T-helper 2 cell treated with Interferon-gamma antibody and Interleukin-4, amounts not matched to agents 5 μg/mL and 100 μg/mL, for 36 hours (primary cell): ENCODE results near the gene ATRAID.

ENCODE experiments used
- DNase-seq: peaks from one replicate; pipeline ENCODE4 v3.0.0; 2021; ENCODE audit warnings: low spot score
- H3K27ac Mint-ChIP-seq: one replicate; pipeline ENCODE4 v1.8.0; 2021; ENCODE audit warnings: mild to moderate bottlenecking, mixed read lengths
- H3K27me3 Mint-ChIP-seq: one replicate; pipeline ENCODE4 v1.8.0; 2021; ENCODE audit warnings: low read depth, mixed read lengths
- H3K36me3 Mint-ChIP-seq: one replicate; pipeline ENCODE4 v1.8.0; 2021; ENCODE audit warnings: low read depth, mixed read lengths
- H3K4me1 Mint-ChIP-seq: one replicate; pipeline ENCODE4 v1.8.0; 2021; ENCODE audit warnings: low read depth, mixed read lengths
- H3K4me3 Mint-ChIP-seq: one replicate; pipeline ENCODE4 v1.8.0; 2022; ENCODE audit warnings: mild to moderate bottlenecking, moderate library complexity, mixed read lengths
- H3K9me3 Mint-ChIP-seq: one replicate; pipeline ENCODE4 v1.8.0; 2021; ENCODE audit warnings: mixed read lengths

The ATRAID gene

DNA sequence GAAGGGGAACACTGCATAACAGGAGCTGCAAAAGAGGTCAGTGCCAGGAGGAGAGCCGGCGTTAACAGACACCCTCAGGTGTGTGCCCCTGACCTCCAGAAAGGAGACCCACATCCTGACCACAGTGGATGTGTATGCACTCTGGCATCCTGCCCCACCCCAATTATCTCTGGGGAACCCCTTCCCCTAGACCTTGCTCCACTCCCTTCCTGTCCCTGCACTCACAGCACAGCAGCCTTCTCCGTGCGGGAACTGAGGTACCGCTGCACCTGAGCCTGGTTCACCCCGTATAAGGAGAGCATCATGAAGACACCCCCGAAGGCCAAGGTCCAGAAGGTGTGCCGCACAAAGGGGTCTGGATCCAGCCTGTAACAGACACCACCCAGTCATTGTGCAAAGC is 7.3 kb upstream of the ATRAID start:
- no peak overlapping the region for H3K4me3 Mint-ChIP-seq
- H3K36me3 Mint-ChIP-seq: peaks cover 24% of the 10 kb centered on the region

DNA sequence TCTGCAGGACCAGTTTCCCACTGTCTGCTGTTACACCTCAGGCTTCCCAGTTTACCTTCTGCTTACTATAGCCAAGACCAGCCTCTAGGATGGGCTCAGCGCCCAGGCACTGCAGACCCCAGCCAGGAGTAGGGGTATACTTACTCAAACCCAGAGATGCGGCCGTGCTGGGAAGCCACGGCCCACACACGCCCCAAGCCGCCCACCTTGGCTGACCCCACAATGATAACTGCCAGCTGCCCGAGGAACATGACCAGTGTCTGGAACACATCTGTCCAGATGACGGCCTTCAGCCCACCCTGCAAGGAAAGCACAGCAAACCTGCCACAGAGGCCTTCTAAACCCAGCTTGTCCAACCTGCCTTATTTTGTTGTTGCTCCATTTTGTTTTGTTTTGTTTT is 6.6 kb upstream of the ATRAID start:
- peaks cover 18% of the 10 kb centered on the region for H3K4me1 Mint-ChIP-seq
- peaks cover 24% of the 10 kb centered on the region for H3K36me3 Mint-ChIP-seq
- DNase-seq: no peak
- H3K27me3 Mint-ChIP-seq: no peaks in the 10 kb centered on the region
- H3K4me3 Mint-ChIP-seq: no peak overlapping the region
- H3K27ac Mint-ChIP-seq: peak overlapping the region; percentile 42
- H3K9me3 Mint-ChIP-seq: no peaks in the 10 kb centered on the region

More for the DNA sequence above, 7.3 kb upstream of the ATRAID start:
- H3K27ac Mint-ChIP-seq: no peak overlapping the region
- H3K4me1 Mint-ChIP-seq: peaks cover 12% of the 10 kb centered on the region
- no peaks in the 10 kb centered on the region for H3K9me3 Mint-ChIP-seq
- H3K27me3 Mint-ChIP-seq: no peaks in the 10 kb centered on the region
- no peak for DNase-seq

DNA sequence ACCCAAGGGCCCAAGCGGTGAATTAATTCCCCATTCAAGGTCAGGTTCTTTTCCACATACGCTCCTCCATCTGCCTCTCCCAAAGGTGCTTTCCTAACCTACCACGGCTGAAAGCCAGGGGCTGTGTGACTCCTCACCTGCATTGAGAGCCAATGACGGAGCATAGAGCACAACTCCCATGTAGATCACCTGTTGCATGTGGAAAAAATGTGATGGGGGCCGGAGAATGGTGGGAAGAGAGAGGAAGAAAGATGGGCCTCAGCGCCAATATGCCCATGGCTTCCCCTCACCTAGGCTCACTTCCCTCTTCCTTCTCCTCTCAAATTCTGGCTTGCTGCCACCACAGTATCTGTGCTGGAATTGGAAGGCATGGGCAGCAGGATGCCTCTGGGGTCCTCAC is 5.5 kb upstream of the ATRAID start:
- H3K9me3 Mint-ChIP-seq: no peaks in the 10 kb centered on the region
- peaks cover 24% of the 10 kb centered on the region for H3K36me3 Mint-ChIP-seq
- no peak overlapping the region for H3K27ac Mint-ChIP-seq
- H3K27me3 Mint-ChIP-seq: no peaks in the 10 kb centered on the region
- H3K4me1 Mint-ChIP-seq: peaks cover 20% of the 10 kb centered on the region
- no peak for DNase-seq
- no peak overlapping the region for H3K4me3 Mint-ChIP-seq

DNA sequence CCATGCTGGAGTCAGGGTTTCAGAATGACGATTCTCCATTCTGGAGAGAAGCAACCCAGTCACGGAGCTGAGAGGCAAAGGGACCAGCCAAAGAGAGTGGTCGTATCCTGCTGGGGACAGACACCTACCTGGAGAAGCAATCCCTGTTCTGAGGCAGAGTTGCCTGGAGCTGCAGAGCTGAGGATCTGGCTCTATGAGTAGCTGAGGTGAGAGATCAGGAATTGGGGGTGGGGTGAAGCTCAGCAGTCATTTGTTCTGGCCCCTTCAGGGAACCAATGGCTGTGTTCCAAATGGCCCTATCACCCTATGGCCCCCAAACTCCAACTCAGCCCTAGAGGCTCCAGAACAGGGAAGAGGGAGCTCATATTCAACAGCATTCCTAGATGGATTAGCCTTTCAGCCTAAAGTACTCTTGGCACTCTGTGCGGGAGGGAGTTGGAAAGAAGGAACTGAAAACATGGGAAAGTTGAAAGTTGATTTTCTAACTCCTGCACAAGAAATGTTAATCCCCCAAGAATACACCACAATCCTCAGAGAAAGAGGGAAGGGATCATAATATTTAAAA is 3.3 kb upstream of the ATRAID start:
- peaks cover 24% of the 10 kb centered on the region for H3K4me1 Mint-ChIP-seq
- DNase-seq: no peak
- peak overlapping the region; percentile 5 for H3K27ac Mint-ChIP-seq
- no peaks in the 10 kb centered on the region for H3K27me3 Mint-ChIP-seq
- H3K4me3 Mint-ChIP-seq: no peak overlapping the region
- no peaks in the 10 kb centered on the region for H3K9me3 Mint-ChIP-seq
- H3K36me3 Mint-ChIP-seq: peaks cover 18% of the 10 kb centered on the region

DNA sequence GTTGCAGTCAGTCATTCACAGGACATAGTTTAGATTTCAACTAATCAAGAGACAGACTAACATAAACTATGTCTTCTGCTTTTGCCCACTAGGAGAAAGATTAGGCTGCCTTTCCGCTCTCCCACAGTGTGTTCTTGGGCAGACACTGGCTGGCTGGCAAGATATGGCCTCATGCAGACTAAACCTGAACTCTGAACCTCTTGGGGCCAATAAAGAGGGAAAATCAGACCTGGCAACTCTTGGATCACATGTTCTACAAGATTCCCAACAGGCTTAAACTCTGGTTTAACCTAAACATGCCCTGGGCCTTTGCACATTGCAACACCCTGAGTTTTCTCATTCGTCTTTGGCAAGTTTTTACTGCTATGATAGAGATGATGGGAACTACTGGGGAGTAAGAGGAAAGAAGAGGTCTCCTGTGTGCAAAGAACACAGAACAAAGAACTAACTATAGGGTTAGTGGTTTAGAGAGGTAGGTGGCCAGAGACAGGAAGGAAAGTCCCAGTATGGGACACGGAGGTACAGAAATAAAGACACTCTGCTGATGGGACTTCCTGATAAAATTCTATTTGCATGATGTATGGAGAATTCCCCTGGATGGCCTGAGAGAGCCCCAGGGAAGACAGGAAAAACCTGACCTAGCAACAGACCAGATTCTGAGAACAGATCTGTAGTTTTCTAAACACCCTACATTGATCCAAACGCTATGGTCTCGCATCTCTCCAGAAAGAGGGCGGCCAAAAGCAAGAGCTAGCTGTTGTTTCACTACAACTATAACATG is 2.0 kb upstream of the ATRAID start:
- Mint-ChIP-seq H3K36me3 (peaks cover 17% of the 10 kb centered on the region), H3K4me1 (peaks cover 25% of the 10 kb centered on the region), H3K27ac (peak overlapping the region; percentile 56), H3K27me3 (no peaks in the 10 kb centered on the region), H3K9me3 (no peaks in the 10 kb centered on the region), H3K4me3 (peak overlapping the region; percentile 45)
- DNase-seq: no peak

DNA sequence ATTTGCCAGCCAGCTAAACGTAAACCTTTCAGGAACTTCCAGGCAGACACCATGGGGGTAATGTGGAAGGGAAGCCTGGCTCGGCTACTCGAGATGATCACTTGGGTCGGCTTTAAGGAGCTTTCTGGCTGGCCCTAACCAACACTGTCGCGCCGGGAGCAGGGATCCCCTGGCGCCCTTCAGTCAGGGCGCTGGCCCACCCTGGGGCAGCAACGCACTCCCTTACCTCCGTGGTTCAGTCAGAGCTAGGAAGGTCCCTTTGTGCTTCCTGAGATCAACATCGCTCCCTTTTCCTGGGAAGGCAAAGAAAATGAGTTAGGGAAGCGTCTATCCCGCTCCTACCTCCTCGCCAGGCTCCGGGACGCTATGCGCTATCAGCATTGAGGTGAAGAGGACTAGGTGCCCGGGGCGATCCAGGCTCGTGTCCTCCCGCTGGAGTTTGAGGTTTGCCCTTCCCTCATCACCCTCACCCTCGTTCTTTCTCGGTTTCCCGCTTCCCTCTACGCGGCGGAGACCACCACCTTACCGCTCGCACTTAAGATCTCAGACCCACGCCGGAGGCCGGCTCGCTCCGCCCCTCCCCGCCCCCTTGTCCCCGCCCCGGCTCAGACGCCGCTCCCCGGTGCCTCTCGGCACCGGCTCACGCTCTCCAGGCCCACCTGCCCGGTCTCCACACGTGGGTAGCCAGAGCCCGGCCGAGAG is 449 bp upstream of the ATRAID start:
- Mint-ChIP-seq H3K36me3 (peaks cover 17% of the 10 kb centered on the region), H3K4me1 (peaks cover 25% of the 10 kb centered on the region), H3K4me3 (peak overlapping the region; percentile 92), H3K27me3 (no peaks in the 10 kb centered on the region), H3K27ac (peak overlapping the region; percentile 89), H3K9me3 (no peaks in the 10 kb centered on the region)
- DNase-seq: no peak

DNA sequence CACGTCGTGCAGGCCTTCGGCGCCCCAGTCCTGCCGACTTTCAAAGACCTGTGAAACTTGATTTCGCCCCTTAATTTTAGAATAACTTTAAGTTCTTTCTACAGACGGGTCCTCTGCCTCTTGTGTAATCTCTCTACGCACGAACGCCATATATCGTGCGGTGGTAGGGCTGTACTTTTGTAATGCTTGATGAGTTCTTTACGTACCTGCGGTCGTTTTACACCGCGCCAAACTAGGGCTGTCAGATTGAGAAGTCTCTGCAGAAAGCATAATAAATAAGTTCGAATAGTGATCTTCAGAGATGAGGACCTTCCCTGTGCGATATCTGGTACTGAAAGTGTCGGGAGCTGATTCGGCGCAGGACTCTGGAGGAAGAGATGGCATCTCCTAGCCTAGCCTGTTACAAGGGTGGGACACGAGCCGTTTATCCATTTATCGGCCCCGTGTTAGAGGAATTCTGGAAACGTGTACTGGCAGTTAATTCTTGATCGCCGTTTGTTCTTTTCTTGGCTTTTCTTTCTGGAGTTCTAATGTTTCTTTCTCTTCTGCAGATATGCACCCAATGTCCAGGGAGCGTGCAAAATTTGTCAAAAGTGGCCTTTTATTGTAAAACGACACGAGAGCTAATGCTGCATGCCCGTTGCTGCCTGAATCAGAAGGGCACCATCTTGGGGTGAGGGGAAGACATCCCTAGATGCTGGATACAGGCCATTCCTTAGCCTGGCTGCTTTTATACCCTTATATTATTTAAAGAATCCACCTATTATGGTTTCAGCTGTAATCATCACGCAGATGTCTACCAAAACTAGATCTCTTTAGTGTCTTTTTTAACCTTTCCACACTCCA is 1.0 kb downstream of the ATRAID start:
- no peak for DNase-seq
- H3K36me3 Mint-ChIP-seq: peaks cover 21% of the 10 kb centered on the region
- peak overlapping the region; percentile 98 for H3K4me3 Mint-ChIP-seq

DNA sequence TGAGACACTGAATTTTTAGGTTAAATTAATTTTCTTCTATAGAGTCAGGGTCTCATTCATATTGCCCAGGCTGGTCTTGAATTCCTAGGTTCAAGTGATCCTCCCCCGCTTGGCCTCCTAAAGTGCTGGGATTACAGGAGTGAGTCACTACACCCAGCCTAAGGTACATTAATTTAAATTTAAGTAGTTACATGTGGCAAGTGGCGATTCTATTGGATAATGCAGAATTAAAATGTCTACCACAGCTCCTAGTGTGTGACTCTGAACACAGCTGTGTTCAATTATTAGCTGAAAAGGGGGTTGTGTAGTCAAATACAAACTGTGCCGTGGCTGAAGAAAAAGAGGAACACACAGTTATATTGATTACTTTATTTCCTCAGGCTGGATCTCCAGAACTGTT is 3.1 kb downstream of the ATRAID start:
- H3K36me3 Mint-ChIP-seq: peaks cover 35% of the 10 kb centered on the region
- H3K4me3 Mint-ChIP-seq: no peak overlapping the region
- no peaks in the 10 kb centered on the region for H3K27me3 Mint-ChIP-seq
- no peak overlapping the region for H3K27ac Mint-ChIP-seq
- no peak for DNase-seq
- peaks cover 37% of the 10 kb centered on the region for H3K4me1 Mint-ChIP-seq
- H3K9me3 Mint-ChIP-seq: no peaks in the 10 kb centered on the region

More for the DNA sequence above, 1.0 kb downstream of the ATRAID start:
- Mint-ChIP-seq H3K4me1 (peaks cover 34% of the 10 kb centered on the region), H3K27me3 (no peaks in the 10 kb centered on the region), H3K9me3 (no peaks in the 10 kb centered on the region), H3K27ac (peak overlapping the region; percentile 100)

DNA sequence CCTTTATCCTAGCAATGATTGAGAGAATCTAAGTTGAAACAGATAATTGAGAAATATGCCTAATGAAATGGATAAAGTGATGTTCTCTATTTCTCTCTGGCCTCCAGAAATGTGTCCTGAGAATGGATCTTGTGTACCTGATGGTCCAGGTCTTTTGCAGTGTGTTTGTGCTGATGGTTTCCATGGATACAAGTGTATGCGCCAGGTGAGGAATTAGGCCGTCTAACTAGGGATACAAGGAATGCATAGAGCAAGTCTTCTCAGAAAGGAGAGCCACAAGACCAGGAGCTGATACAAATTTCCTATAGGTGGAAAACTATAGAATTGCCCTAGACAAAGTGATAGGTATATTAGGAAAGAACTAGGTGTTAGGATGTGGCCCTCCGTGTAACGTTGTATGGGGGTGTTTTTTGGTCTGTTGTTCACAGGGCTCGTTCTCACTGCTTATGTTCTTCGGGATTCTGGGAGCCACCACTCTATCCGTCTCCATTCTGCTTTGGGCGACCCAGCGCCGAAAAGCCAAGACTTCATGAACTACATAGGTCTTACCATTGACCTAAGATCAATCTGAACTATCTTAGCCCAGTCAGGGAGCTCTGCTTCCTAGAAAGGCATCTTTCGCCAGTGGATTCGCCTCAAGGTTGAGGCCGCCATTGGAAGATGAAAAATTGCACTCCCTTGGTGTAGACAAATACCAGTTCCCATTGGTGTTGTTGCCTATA is 4.7 kb downstream of the ATRAID start:
- peaks cover 34% of the 10 kb centered on the region for H3K4me1 Mint-ChIP-seq
- peaks cover 45% of the 10 kb centered on the region for H3K36me3 Mint-ChIP-seq
- peak overlapping the region; percentile 94 for H3K27ac Mint-ChIP-seq
- no peaks in the 10 kb centered on the region for H3K9me3 Mint-ChIP-seq
- H3K27me3 Mint-ChIP-seq: no peaks in the 10 kb centered on the region
- peak overlapping the region; percentile 96 for H3K4me3 Mint-ChIP-seq
- DNase-seq: no peak

DNA sequence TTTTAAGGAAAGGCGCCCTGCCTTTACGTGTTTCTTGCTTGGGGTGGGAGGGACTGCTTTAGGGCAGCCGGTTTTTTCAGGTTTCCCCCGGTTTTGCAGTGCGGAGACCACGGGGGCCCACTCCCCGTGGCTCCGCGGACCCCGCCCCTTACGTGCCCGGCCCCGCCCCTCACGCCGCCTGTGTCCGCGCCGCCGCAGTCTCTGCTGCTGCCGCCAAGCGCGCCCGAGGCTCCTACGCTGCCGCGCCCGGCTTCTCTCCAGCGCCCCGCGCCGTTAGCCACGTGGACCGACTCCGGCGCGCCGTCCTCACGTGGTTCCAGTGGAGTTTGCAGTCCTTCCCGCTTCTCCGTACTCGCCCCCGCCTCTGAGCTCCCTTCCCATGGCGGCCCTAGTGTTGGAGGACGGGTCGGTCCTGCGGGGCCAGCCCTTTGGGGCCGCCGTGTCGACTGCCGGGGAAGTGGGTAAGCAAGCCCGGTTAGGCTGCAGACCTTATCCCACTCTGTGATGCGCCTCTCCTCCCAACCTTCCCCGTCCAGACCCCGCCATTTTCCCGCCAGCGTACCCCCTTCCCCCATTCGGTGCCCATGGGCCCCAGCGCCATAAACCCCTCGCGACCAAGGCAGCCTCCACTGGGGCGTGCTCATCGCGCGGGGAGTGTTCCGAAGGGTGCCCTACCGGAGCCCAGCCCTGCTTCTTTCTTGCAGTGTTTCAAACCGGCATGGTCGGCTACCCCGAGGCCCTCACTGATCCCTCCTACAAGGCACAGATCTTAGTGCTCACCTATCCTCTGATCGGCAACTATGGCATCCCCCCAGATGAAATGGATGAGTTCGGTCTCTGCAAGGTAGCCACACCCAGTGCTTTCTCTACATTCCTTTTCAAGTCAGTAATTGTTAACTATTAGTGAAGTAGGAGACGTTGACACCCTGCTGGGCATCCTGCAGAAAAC is 5.6 kb downstream of the ATRAID start, which contains the start of gene CAD:
Gene CAD, plus strand, starts transcription at position 197 of the 949 bp plus-strand sequence. Its CDS starts 183 bp downstream, at position 380.
- H3K9me3 Mint-ChIP-seq: no peaks in the 10 kb centered on the region
- peaks cover 35% of the 10 kb centered on the region for H3K4me1 Mint-ChIP-seq
- H3K36me3 Mint-ChIP-seq: peaks cover 53% of the 10 kb centered on the region
- H3K4me3 Mint-ChIP-seq: peak within 1 kb of the TSS; percentile 96
- no peaks in the 10 kb centered on the region for H3K27me3 Mint-ChIP-seq
- peak within 1 kb of the TSS; percentile 94 for H3K27ac Mint-ChIP-seq
- DNase-seq: peak; percentile 87

DNA sequence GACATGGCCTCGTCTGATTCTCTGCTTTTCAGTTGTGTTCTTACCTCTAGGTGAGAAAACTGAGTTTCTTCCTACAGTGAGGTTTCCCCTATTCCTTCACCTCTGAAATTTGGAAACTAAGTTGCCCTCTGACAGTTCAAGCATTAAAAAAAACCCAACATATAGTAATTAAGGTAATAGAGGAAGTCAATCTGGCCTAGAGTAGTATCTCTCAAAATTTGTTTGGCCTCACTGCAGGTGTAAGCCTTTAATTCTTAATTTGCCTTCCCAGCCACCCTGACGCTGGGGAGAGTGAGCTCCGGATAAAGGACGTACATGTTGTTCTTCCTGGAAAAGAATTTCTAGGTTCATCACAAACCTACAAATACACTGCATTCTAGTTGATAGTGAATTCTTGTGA is 6.8 kb downstream of the ATRAID start:
- Mint-ChIP-seq H3K27ac (peak overlapping the region; percentile 24), H3K4me3 (peak overlapping the region; percentile 96), H3K27me3 (no peaks in the 10 kb centered on the region), H3K9me3 (no peaks in the 10 kb centered on the region), H3K36me3 (peaks cover 60% of the 10 kb centered on the region), H3K4me1 (peaks cover 32% of the 10 kb centered on the region)
- no peak for DNase-seq

DNA sequence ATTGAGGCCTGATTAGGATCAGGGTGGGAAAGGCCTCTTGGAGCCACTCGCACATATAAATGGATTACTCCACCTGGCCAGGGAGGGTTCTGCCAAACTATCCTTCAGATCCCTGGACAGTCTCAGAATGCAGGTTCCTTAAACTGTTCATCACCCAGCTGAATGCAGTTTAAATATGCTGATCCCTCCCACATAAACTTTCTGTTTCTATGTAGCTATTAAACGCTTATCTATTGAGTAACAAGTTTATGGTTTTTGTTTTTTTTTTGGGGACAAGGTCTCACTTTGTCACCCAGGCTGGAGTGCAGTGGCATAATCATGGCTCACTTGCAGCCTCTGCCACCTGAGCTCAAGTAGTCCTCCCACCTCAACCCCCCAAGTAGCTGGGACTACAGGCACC is 7.2 kb downstream of the ATRAID start:
- no peak for DNase-seq
- no peak overlapping the region for H3K27ac Mint-ChIP-seq
- H3K4me3 Mint-ChIP-seq: peak overlapping the region; percentile 96
- no peaks in the 10 kb centered on the region for H3K27me3 Mint-ChIP-seq
- peaks cover 60% of the 10 kb centered on the region for H3K36me3 Mint-ChIP-seq
- peaks cover 29% of the 10 kb centered on the region for H3K4me1 Mint-ChIP-seq
- H3K9me3 Mint-ChIP-seq: no peaks in the 10 kb centered on the region
